Stomach smooth muscle (tissue), 2 donors: ENCODE data around the gene PDE8A.
"Not testable (repeated sequence)": the region's sequence is repeated elsewhere in the genome, so short reads cannot be mapped to it uniquely, and the experiment has no call there.

Experiments
- H3K27ac ChIP-seq: one replicate; pipeline ENCODE4 v1.7.0; 2013; ENCODE audit warnings: mild to moderate bottlenecking, low read length, inconsistent platforms
- H3K27me3 ChIP-seq, 2 donors: one replicate each; pipeline ENCODE4 v1.7.0; 2013; ENCODE audit warnings: low read length in 2 of 2; ENCODE audit not compliant: insufficient read depth in 2 of 2, control insufficient read depth in 1 of 2
- H3K36me3 ChIP-seq, 2 donors: one replicate each; pipeline ENCODE4 v1.7.0; 2013; ENCODE audit warnings: low read length in 2 of 2; ENCODE audit not compliant: control insufficient read depth in 2 of 2, insufficient read depth in 2 of 2
- H3K4me1 ChIP-seq: one replicate; pipeline ENCODE4 v1.7.0; 2013; ENCODE audit warnings: low read length; ENCODE audit not compliant: control insufficient read depth, insufficient read depth
- H3K4me3 ChIP-seq, 2 donors: one replicate each; pipeline ENCODE4 v1.7.0; 2013; ENCODE audit warnings: low read length in 2 of 2
- H3K9ac ChIP-seq, 2 donors: one replicate each; pipeline ENCODE4 v1.7.0; 2013; ENCODE audit warnings: low read length in 2 of 2, mild to moderate bottlenecking in 1 of 2
- H3K9me3 ChIP-seq, 2 donors: one replicate each; pipeline ENCODE4 v1.7.0; 2013; ENCODE audit warnings: low read length in 2 of 2; ENCODE audit not compliant: control insufficient read depth in 2 of 2
- donor health status: healthy.
- donor health status: Pancreatic carcinoma.

The PDE8A gene

DNA sequence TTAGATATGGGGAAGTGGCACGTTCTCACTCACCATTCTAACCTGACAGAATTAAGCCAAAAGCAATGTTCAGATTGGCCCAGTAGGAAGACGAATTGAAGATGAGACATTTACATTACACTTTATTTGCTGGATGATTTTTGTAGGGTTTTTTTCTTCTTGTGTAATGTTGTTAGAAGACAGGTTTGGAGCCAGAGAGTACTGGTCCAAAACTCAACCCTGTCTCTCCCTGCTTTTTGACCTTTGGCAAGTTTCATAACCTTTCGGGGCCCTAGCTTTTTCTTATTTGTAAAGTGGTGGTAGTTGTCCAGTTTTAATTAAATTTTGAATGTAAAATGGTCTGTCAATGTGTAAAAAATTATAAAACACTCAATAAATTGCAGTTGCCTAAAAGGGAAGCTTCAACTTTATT is 29.5 kb downstream of the PDE8A start:
- peaks cover 31% of the 10 kb centered on the region for H3K4me1 ChIP-seq
- H3K36me3 ChIP-seq, result no peaks in the 10 kb centered on the region
- H3K4me3 ChIP-seq, result peak overlapping the region in 1 of 2 donors; percentile 51
- peak overlapping the region; percentile 56 for H3K27ac ChIP-seq
- H3K9me3 ChIP-seq, result no peaks in the 10 kb centered on the region
- peak overlapping the region in 1 of 2 donors; percentile 45 for H3K9ac ChIP-seq
- H3K27me3 ChIP-seq, result no peaks in the 10 kb centered on the region

DNA sequence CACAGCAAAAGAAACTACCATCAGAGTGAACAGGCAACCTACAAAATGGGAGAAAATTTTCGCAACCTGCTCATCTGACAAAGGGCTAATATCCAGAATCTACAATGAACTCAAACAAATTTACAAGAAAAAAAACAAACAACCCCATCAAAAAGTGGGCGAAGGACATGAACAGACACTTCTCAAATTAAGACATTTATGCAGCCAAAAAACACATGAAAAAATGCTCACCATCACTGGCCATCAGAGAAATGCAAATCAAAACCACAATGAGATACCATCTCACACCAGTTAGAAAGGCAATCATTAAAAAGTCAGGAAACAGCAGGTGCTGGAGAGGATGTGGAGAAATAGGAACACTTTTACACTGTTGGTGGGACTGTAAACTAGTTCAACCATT is 30.1 kb downstream of the PDE8A start:
- not testable (repeated sequence) for H3K27me3 ChIP-seq, H3K9ac ChIP-seq, H3K36me3 ChIP-seq, H3K9me3 ChIP-seq, H3K4me3 ChIP-seq, H3K27ac ChIP-seq
- H3K4me1 ChIP-seq, result peaks cover 31% of the 10 kb centered on the region

DNA sequence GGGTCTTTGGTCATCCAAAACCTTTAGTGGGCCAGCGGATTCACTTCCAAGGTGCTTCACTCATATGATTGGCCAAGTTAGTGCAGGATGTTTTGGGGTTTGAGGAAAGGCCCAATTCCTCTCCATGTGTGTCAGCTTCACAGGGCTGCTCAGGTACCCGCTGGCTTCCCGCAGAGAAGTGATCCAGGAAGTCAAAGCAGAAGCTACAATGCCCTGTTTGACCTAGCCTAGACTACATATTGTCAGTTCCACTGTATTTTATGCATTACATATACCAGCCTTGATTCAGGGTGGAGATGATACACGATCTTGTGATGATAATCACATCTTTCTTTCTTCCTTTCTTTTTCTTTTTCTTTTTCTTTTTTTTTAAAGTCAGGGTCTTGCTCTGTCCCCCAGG is 32.1 kb downstream of the PDE8A start:
- Histone ChIP-seq H3K9ac (no peak overlapping the region), H3K36me3 (no peaks in the 10 kb centered on the region), H3K4me1 (peaks cover 19% of the 10 kb centered on the region), H3K27me3 (no peaks in the 10 kb centered on the region), H3K9me3 (no peaks in the 10 kb centered on the region), H3K4me3 (no peak overlapping the region), H3K27ac (no peak overlapping the region)

DNA sequence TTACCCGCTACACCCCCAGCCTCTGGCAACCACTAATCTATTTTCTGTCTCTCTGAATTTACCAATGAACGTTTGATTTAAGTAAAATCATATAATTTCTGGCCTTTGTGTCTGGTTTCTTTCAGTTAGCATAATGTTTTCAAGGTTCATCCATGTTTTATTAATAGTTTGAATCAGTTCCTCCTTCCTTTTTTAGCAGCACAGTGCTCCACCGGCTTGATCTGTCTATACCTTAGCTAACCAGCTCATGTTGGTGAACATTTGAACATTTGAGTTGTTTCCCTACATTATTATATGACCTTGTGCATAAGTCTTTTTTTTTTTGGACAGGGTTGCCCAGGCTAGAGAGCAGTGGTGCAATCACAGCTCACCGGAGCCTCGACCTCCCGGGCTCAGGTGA is 33.3 kb downstream of the PDE8A start:
- H3K9ac ChIP-seq, result no peak overlapping the region
- no peak overlapping the region for H3K27ac ChIP-seq
- no peaks in the 10 kb centered on the region for H3K36me3 ChIP-seq
- no peaks in the 10 kb centered on the region for H3K27me3 ChIP-seq
- no peaks in the 10 kb centered on the region for H3K9me3 ChIP-seq
- no peak overlapping the region for H3K4me3 ChIP-seq
- peaks cover 15% of the 10 kb centered on the region for H3K4me1 ChIP-seq

DNA sequence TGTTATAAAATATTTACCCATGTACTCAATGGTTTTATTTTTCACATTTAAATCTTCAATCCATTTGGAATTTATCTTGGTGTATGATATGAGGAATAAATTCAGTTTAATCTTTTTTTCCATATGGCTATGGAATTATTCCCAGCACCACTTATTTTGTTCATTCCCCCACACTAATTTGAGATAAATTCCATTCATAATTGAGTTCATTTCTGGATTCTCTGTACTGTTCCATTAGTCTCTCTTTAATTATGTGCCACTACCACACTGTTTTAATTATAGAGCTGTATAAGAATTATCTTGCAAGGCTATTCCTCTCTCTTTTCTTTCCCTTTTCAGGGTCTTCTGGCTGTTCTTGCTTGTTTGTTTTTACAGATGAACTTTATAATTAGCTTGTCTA is 34.6 kb downstream of the PDE8A start:
- Histone ChIP-seq H3K9me3 (no peaks in the 10 kb centered on the region), H3K27ac (no peak overlapping the region), H3K9ac (no peak overlapping the region), H3K4me1 (peaks cover 6% of the 10 kb centered on the region), H3K36me3 (no peaks in the 10 kb centered on the region), H3K27me3 (no peaks in the 10 kb centered on the region), H3K4me3 (no peak overlapping the region)

DNA sequence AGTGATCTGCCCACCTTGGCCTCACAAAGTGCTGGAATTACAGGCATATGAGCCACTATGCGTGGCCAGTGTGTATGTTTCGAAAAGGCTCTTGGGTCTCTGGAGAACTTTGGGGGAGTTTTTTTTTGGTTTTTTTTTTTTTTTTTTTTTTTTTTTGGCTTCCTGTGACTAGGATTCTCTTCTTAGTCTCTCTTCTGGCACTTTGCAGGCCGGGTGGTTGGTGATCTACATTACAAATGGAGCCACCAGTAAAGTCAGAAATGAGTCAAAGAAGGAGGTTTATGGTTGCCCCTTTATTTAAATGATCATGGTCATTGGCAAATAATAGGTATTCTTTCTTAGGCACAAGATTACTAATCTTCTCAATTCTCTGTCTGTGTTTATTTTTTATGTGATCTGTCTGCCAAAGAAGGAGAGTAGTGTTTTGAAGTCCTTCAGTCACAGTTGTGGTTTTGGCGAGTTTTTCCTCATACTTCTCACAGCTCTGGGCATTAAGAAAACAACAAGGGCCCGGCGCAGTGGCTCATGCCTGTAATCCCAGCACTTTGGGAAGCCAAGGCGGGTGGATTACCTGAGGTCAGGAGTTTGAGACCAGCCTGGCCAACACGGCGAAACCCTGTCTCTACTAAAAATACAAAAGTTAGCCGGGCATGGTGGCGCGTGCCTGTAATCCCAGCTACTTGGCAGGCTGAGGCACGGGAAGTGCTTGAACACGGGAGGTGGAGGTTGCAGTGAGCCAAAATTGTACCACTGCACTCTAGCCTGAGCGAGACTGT is 38.3 kb downstream of the PDE8A start:
- H3K9ac ChIP-seq, result no peak overlapping the region
- H3K27me3 ChIP-seq, result no peaks in the 10 kb centered on the region
- H3K27ac ChIP-seq, result no peak overlapping the region
- H3K4me1 ChIP-seq, result peaks cover 6% of the 10 kb centered on the region
- H3K36me3 ChIP-seq, result no peaks in the 10 kb centered on the region
- H3K9me3 ChIP-seq, result no peaks in the 10 kb centered on the region
- no peak overlapping the region for H3K4me3 ChIP-seq

- Histone ChIP-seq H3K9ac (no peak overlapping the region), H3K36me3 (no peaks in the 10 kb centered on the region), H3K4me3 (no peak overlapping the region), H3K27me3 (no peaks in the 10 kb centered on the region), H3K27ac (no peak overlapping the region), H3K4me1 (peaks cover 16% of the 10 kb centered on the region), H3K9me3 (no peaks in the 10 kb centered on the region)
Observed at GRCh38 chr15:85021409-85021808, 39.8 kb downstream of the PDE8A start.

- Histone ChIP-seq H3K4me1 (peaks cover 17% of the 10 kb centered on the region), H3K9ac (no peak overlapping the region), H3K9me3 (no peaks in the 10 kb centered on the region), H3K4me3 (no peak overlapping the region), H3K27ac (no peak overlapping the region), H3K27me3 (no peaks in the 10 kb centered on the region), H3K36me3 (no peaks in the 10 kb centered on the region)
Observed at GRCh38 chr15:85022860-85023403, 41.3 kb downstream of the PDE8A start.

DNA sequence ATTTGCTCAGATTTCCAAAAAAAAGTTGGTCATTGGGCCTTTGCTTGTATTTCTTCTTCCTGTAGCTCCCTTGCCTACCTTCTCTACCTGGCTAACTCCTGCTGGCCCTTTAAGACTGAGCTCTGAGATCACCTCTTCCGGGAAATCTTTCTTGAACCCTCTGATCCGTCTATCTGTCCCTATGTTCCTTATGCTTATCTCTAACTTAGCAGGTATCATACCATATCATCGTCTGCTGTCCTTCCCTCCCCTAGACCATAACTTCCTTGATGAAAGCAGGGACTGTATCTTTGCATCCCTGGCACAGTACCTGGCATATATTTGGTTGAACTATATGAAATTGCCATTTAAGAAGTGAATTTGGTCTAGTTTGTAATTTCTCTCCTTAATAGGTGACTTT is 42.3 kb downstream of the PDE8A start:
- Histone ChIP-seq H3K9me3 (no peaks in the 10 kb centered on the region), H3K4me3 (no peak overlapping the region), H3K9ac (no peak overlapping the region), H3K27ac (no peak overlapping the region), H3K4me1 (peaks cover 13% of the 10 kb centered on the region), H3K36me3 (no peaks in the 10 kb centered on the region), H3K27me3 (no peaks in the 10 kb centered on the region)

GRCh38 chr15:85024509-85025336 is 43.1 kb downstream of the PDE8A start:
- H3K4me3 ChIP-seq, result no peak overlapping the region
- no peaks in the 10 kb centered on the region for H3K9me3 ChIP-seq
- no peak overlapping the region for H3K27ac ChIP-seq
- H3K4me1 ChIP-seq, result peaks cover 18% of the 10 kb centered on the region
- H3K36me3 ChIP-seq, result no peaks in the 10 kb centered on the region
- no peak overlapping the region for H3K9ac ChIP-seq
- no peaks in the 10 kb centered on the region for H3K27me3 ChIP-seq
